RWPE1 (cell line): ENCODE data around the gene CEP120.
"Not testable (repeated sequence)": the region's sequence is repeated elsewhere in the genome, so short reads cannot be mapped to it uniquely, and the experiment has no call there.

Experiments used
- CTCF ChIA-PET: fragments of 350-600 bp; sonication (Branson Sonifier 250); formaldehyde crosslinking; extraction: SDS; loops from one replicate; lab custom pipeline; 2021; lab: Yijun Ruan, JAX
- POLR2A ChIA-PET: fragments of 400-600 bp; formaldehyde crosslinking; extraction: SDS; loops from one replicate; lab custom pipeline; 2020; ENCODE audit warnings: antibody characterized with exemption; ENCODE audit not compliant: low non-redundant PET; lab: Yijun Ruan, JAX
- DNase-seq: peaks from one replicate; pipeline ENCODE4 v3.0.0; 2012; ENCODE audit warnings: low spot score
- H3K27ac ChIP-seq: fragments of 450-650 bp; 2 replicates; pipeline ENCODE4 v1.5.1; 2017
- CTCF ChIP-seq: fragments of 450-650 bp; conservative IDR thresholded peaks from 2 replicates; pipeline ENCODE4 v1.5.1; 2017; ENCODE audit warnings: low read depth, mild to moderate bottlenecking

Gene CEP120

GRCh38 chr5:123433596-123433995 is 10.4 kb upstream of the CEP120 start:
- H3K27ac ChIP-seq: no peak overlapping the region
- CTCF ChIA-PET: interaction anchor here (0.8 kb wide), 1 partner anchor 11 kb away, joined by 3 read pairs; the partner anchor contains the start of gene CEP120
- TF ChIP-seq CTCF: no peak
- POLR2A ChIA-PET: no interaction called here
- DNase-seq: no peak

- H3K27ac ChIP-seq: peak overlapping the region; percentile 99
- POLR2A ChIA-PET: interaction anchor here (1.0 to 1.2 kb wide), 2 partner anchors 8 to 81 kb away, joined by 3 read pairs; partner anchors contain the start of gene CSNK1G3
Measured at GRCh38 chr5:123430441-123430840, 7.2 kb upstream of the CEP120 start.

GRCh38 chr5:123429993-123430392 is 6.8 kb upstream of the CEP120 start:
- ChIA-PET CTCF (interaction anchor here (0.5 to 0.7 kb wide), 2 partner anchors 132 to 159 kb away, joined by 3 read pairs; no protein-coding TSS in a partner anchor), POLR2A (interaction anchor here (1.0 to 1.2 kb wide), 2 partner anchors 8 to 82 kb away, joined by 3 read pairs; partner anchors contain the start of gene CSNK1G3)
- H3K27ac ChIP-seq: peak overlapping the region; percentile 99
- peak; percentile 92 for DNase-seq
- no peak for TF ChIP-seq CTCF

More at GRCh38 chr5:123430441-123430840, 7.2 kb upstream of the CEP120 start:
- DNase-seq, CTCF ChIA-PET: not testable (repeated sequence)

GRCh38 chr5:123429221-123429954 is 6.2 kb upstream of the CEP120 start:
- ChIA-PET CTCF (interaction anchor here (0.5 to 0.7 kb wide), 2 partner anchors 133 to 160 kb away, joined by 3 read pairs; no protein-coding TSS in a partner anchor), POLR2A (interaction anchor here (1.0 kb wide), 1 partner anchor 83 kb away, joined by 3 read pairs; the partner anchor contains the start of gene CSNK1G3)
- no peak for DNase-seq
- TF ChIP-seq CTCF: no peak
- peak overlapping the region; percentile 99 for H3K27ac ChIP-seq

GRCh38 chr5:123428521-123429220 is 5.5 kb upstream of the CEP120 start:
- ChIA-PET CTCF (no interaction called here), POLR2A (no interaction called here)
- no peak for TF ChIP-seq CTCF
- no peak for DNase-seq
- peak overlapping the region; percentile 99 for H3K27ac ChIP-seq

GRCh38 chr5:123427281-123427680 is 4.1 kb upstream of the CEP120 start:
- DNase-seq: no peak

More at GRCh38 chr5:123427281-123427680, 4.1 kb upstream of the CEP120 start:
- no peak for TF ChIP-seq CTCF
- CTCF ChIA-PET: no interaction called here
- POLR2A ChIA-PET: no interaction called here
- H3K27ac ChIP-seq: no peak overlapping the region
